Dermis microvascular lymphatic vessel endothelial cell (primary cell): ENCODE data around the gene CEP104. TPM values are rescaled to one million over a fixed set of nuclear protein-coding genes. Genes with fewer than 3 reads are reported as not detected.

Experiments
- DNase-seq, 2 donors: peaks; one replicate each; pipeline versions ENCODE4 v3.0.0 to v3.0.0-alpha.2; 2010; ENCODE audit warnings: low read depth in 2 of 2
- total RNA-seq: library from RNA; depleted of rRNA; stranded (reverse); fragments of >200 nt; gene quantifications from 2 replicates; pipeline ENCODE4 v1.2.1, GENCODE V29; 2014

Gene CEP104
- total RNA-seq, 1 donor from 2014 or later = 12.2 TPM

DNA sequence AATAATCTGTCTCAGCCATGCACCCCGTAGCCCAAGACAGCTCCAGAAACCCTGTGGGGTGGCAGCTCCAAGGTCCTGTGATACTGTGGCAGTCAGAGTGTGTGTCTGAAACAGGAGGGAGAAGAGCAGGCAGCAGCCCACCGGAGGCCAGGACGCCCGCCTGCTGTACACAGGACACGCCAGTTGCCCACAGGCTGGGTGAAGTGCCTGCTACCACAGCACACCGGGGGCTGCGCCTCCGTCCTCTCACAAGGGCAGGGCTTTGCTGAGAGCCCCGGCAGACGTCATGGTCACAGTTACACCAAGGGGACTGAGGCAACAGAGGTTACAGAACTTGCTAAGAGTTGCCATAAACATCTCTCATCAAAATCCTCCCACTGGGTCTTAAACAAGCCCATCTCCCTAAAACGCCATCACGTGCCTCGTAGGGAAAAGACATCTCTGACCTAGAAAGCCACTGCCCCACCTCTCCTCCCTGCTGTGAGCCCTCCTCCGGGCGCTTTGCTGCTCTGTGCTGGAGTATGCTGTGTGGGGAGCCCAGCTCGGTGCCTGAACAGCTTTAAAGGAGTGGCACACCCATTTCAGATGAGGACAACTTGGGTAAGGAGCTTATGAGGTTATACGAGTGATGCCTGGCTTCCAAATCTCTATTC, 37.7 kb upstream of the CEP104 start:
- no peak for DNase-seq

GRCh38 chr1:3893190-3893589, 36.2 kb upstream of the CEP104 start:
- DNase-seq = no peak

- DNase-seq = no peak
Observed at GRCh38 chr1:3892748-3893147, 35.7 kb upstream of the CEP104 start.

DNA sequence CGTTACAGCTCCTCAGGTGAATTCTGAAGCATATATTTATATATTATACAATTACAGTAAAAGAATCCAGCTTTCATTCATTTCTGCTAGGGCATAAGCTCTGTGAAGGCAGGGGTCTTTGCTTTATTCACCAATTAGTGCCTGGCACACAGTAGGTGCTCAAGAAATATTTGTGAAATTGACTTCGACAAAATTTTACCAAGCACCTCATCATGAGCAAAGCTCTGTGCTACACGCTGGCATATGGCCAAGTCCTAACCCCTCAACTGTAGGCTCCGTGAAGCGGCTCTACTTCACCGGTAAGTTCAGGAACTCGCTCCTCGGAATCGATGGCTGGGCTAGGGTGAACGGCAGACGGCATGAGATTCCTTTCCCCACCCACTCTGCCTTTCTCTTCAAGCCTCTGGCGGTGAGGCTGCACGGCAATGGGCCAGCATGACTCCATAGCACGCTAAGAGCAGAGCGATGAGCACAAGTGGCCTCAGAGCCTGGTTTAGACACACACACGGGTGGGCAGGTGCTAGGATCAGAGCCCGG, 34.4 kb upstream of the CEP104 start:
- no peak for DNase-seq

DNA sequence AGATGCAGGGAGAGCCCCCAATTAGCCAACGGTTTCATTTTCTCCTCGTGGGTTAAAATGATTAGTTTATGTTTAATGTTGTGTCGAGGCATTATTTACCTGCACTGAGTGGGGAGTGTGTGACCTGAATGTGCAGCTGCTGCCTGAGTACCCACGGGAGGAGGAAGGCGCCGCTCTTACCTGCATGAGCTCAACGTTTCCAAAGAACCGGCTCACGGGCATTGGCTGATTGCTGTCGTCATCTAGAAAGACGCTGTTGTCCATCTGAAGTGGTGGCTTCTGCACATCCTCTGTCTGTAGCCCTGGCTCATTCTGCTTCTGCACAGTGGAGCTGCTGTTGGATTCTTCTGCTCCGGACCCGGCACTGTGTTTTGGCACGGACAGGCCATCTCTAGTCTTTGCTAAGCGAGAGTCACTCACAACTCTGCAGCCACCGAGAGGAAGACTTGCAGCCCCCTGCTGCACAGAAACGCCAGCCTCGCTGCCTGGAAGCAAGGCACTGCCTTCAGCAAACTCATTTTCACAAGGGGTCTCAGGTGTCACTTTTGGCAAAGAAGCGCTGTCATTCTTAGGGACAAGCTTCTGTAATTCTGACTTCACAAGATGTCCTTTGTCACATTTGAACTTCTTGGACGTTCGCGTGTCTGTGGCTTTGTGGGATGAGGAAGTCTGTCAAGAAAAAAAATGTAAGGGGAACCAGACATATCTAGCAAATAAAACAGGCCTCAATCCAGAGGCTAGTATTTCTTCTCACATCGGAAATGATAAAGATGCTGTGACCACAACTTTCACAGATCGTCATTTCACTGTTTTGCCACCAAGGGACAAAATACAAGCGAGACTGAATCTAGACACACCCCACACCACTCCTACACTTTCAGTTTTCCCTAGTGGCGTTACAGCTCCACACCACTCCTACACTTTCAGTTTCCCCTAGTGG, 33.6 kb upstream of the CEP104 start:
- DNase-seq = no peak

DNA sequence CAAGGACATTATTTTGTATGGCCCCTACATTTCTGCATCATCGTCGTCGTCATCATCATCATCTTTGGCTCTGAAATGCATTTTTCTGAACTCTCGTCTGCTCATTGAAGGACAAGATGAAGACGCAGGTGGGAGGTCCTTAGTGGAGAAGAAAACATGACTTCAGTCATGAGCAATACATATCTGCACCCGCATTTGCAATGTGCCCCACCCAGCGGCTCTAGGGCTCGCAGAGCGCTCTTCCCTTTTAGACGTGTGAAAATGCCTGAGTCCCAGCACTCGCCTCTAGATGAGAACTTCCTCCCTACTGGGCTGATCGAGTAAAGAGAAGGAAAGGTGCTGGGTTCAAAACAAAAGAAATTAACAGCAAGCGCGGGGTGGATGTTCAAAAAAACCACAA, 32.9 kb upstream of the CEP104 start:
- no peak for DNase-seq

DNA sequence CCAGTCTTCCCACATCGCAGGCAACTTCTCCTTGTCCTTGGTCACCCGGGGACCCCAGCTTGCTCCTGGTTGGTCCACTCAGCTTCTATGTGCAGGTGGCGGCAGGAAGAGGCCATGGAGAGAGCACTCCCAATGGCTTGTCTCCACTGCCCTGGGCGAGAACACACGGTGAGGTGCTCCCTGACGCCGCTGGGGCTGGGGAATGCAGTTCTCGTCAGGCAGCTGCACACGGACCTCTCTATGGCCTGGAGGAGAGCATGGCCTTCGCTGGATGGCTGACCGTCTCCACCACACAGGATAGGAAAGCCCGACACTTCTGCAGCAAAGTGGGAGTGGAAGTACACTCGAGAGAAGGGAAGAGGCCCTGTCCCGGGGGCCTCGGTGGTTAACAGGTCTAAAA, 31.3 kb upstream of the CEP104 start:
- no peak for DNase-seq

DNA sequence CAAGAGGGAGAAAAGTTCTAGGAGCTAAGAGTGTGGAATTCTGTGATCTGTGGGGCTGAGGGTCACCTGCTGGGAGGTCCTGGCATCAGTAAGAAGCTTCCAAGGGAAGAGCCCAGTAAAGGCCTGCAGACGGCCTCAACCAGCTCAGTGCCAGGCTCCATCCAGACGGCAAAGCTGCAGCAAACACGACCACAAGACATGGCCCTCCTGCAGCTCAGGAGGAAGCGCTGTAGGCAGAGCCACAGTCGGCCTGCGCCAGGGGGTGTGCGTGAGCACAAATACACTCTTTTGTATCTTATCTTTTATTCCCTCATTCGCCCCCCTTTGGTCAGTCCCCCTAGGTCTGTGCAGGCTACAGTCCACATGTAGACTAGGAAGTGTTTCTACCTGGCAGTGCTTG, 29.7 kb upstream of the CEP104 start:
- no peak for DNase-seq

GRCh38 chr1:3886106-3886670, 29.2 kb upstream of the CEP104 start:
- DNase-seq = no peak

GRCh38 chr1:3885611-3886010, 28.6 kb upstream of the CEP104 start:
- no peak for DNase-seq

GRCh38 chr1:3884966-3885365, 28.0 kb upstream of the CEP104 start:
- DNase-seq = no peak

- DNase-seq = no peak
Observed at GRCh38 chr1:3883194-3883925, 26.3 kb upstream of the CEP104 start.

GRCh38 chr1:3881193-3881480, 24.1 kb upstream of the CEP104 start:
- no peak for DNase-seq

- DNase-seq = no peak
Observed at GRCh38 chr1:3880429-3881192, 23.6 kb upstream of the CEP104 start.

DNA sequence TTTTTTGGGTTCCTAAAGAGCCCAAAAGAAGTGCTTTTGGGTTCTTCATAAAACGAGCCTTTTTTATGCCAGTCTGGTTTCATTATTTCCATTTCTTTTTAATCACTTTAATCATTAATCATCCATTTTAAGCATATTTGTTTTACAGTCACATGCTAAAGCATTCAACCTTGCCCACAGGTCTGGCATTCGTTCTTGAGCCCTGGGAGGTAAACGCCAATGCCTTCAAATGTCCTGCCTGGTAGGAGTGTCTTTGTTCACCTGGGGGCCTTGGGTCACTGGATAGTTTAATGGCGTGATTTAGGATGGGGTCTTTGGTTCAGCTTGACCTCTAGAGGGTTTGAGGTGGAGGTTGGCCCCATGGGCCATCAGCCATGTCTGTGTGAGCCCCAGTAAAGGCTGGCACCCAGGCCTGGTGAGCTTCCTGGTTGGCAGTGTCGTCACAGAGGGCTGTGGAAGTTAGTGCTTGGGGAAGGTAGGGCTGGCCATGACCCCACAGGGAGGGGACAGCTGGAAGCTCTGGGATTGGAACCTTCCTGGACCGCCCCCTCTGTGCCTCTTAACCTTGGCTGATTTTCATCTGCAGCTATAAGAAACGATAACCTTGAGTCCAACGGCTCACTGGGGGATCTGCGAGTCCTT, 22.9 kb upstream of the CEP104 start:
- DNase-seq = no peak

DNA sequence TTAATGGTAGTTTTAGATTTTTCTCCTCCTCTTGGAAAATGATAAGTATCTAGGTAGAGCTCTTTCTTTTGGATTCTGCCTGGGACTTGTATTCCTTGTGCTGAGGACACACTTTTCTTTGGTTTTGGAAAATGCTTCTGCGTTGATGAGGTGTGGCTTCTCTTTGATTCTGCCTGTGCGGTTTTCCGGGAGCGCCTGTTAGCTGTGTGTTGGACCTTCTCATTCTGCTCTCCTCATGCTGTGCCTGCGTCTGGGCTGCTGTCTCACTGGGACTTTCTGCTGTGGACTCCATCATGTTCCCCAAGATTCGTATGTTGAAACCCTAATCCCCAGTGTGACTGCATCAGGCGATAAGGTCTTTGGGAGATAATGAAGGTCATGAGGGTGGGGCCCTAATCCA, 22.1 kb upstream of the CEP104 start:
- no peak for DNase-seq

GRCh38 chr1:3876716-3877115, 19.7 kb upstream of the CEP104 start:
- DNase-seq = no peak

GRCh38 chr1:3874736-3875135, 17.7 kb upstream of the CEP104 start:
- no peak for DNase-seq

GRCh38 chr1:3872546-3872945, 15.5 kb upstream of the CEP104 start:
- no peak for DNase-seq

DNA sequence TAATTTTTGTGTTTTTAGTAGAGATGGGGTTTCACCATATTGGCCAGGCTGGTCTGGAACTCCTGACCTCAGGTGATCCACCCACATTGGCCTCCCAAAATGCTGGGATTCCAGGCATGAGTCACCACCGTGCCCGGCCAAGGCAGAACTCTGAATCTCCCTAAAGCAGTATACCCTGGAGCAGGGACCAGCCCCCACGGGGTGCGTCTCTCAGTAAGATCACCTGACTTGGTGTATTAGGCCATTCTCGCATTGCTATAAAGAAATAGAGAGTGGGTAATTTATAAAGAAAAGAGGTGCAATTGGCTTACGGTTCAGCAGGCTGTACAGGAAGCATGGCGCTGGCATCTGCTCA, 14.4 kb upstream of the CEP104 start:
- no peak for DNase-seq
